K562 (cell line): ENCODE measurements around the gene COQ3. TPM values are rescaled to one million over a fixed set of nuclear protein-coding genes. Genes with fewer than 3 reads are reported as not detected.
A peak's percentile ranks its signal among the peaks of the same experiment; 100 is the strongest.

Experiments used
- AFF4 ChIP-seq: sonication (generic); formaldehyde crosslinking; IDR thresholded peaks from 2 replicates; pipeline ENCODE4 v1.8.0; 2023; ENCODE audit warnings: mild to moderate bottlenecking, missing genetic modification reagents
- BCLAF1 ChIP-seq, 2 experiments: fragments of 450-650 bp in 1 of 2; IDR thresholded peaks; 2 replicates each; pipeline ENCODE4 v1.6.1; 2011 to 2017; ENCODE audit warnings: low read depth in 2 of 2, antibody characterized with exemption in 1 of 2, borderline replicate concordance in 1 of 2, low read length in 1 of 2, mild to moderate bottlenecking in 1 of 2, mixed read lengths in 1 of 2; ENCODE audit not compliant: control insufficient read depth in 1 of 2
- CBX1 ChIP-seq: sonication (generic); IDR thresholded peaks from 2 replicates; pipeline ENCODE4 v1.6.1; 2016; ENCODE audit warnings: antibody characterized with exemption, low read depth, mild to moderate bottlenecking
- CREM ChIP-seq: IDR thresholded peaks from 2 replicates; pipeline ENCODE4 v1.6.1; 2014; ENCODE audit warnings: antibody characterized with exemption, low read depth
- CXXC5 ChIP-seq: fragments of 250-450 bp; sonication (Bioruptor Pico); IDR thresholded peaks from 2 replicates; pipeline ENCODE4 v1.8.0; 2022; ENCODE audit warnings: inconsistent platforms, mild to moderate bottlenecking, moderate library complexity
- ETV1 ChIP-seq: fragments of 450-650 bp; conservative IDR thresholded peaks from 2 replicates; pipeline ENCODE4 v1.6.1; 2016; ENCODE audit warnings: missing genetic modification characterization, control low read depth, low read depth, missing compliant biosample characterization
- EWSR1 ChIP-seq: fragments of 450-650 bp; IDR thresholded peaks from 2 replicates; pipeline ENCODE4 v1.6.1; 2018; ENCODE audit warnings: borderline replicate concordance, mild to moderate bottlenecking, low read depth, moderate library complexity; ENCODE audit not compliant: partially characterized antibody
- KDM2B ChIP-seq: fragments of 250-450 bp; sonication (Bioruptor Pico); IDR thresholded peaks from 2 replicates; pipeline ENCODE4 v1.8.0; 2021; ENCODE audit warnings: mild to moderate bottlenecking, moderate library complexity
- KDM5B ChIP-seq: fragments of 200-600 bp; sonication (generic); IDR thresholded peaks from 2 replicates; pipeline ENCODE4 v1.6.1; 2012; ENCODE audit warnings: low read depth, mild to moderate bottlenecking, moderate library complexity, low read length, control low read depth, inconsistent platforms; ENCODE audit not compliant: insufficient replicate concordance
- MED1 ChIP-seq: sonication (generic); formaldehyde crosslinking; IDR thresholded peaks from 2 replicates; pipeline ENCODE4 v1.8.1; 2023; ENCODE audit warnings: missing genetic modification reagents, borderline replicate concordance
- SIRT6 ChIP-seq: IDR thresholded peaks from one replicate; pipeline ENCODE4 v1.6.1; 2012; ENCODE audit warnings: low read depth, mild to moderate bottlenecking, control low read depth, inconsistent platforms, low read length, moderate library complexity
- ZBTB7A ChIP-seq: IDR thresholded peaks from 2 replicates; pipeline ENCODE4 v1.6.1; 2011; ENCODE audit warnings: low read depth, mild to moderate bottlenecking, low read length, moderate library complexity, borderline replicate concordance; ENCODE audit not compliant: control insufficient read depth
- ZKSCAN1 ChIP-seq: fragments of 150-350 bp; IDR thresholded peaks from 2 replicates; pipeline ENCODE4 v1.6.1; 2016; ENCODE audit warnings: low read depth, low read length
- ZNF354B ChIP-seq: fragments of 250-450 bp; sonication (Bioruptor Pico); IDR thresholded peaks from 2 replicates; pipeline ENCODE4 v1.4.0; 2020
- ZNF561 ChIP-seq: fragments of 450-650 bp; formaldehyde crosslinking; conservative IDR thresholded peaks from 2 replicates; pipeline ENCODE4 v1.4.0; 2020; ENCODE audit warnings: mild to moderate bottlenecking, moderate library complexity
- polyA plus RNA-seq, 8 experiments: library from polyadenylated mRNA; depleted of rRNA in 4 of 8; stranded (reverse) in 5 of 8; unstranded in 3 of 8; fragments of >200 nt; fragmentation: Nextera tagmentation in 2 of 8; fragmentation: Illumina TruSeq in 1 of 8; extraction: Ambion mirVana in 2 of 8; extraction: Trizol in 1 of 8; gene quantifications; 2 replicates each; pipeline versions ENCODE4 v1.2.1 to v1.2.3, GENCODE V29; 2011 to 2014; ENCODE audit warnings: inconsistent platforms in 1 of 8, missing spikeins in 1 of 8
- total RNA-seq, 7 experiments: library from RNA; depleted of rRNA in 6 of 7; stranded (reverse); fragments of >200 nt in 6 of 7; fragmentation: Illumina TruSeq in 2 of 7; extraction: Trizol in 2 of 7; gene quantifications; 2 replicates each; pipeline versions ENCODE4 v1.2.1 to v1.2.3, GENCODE V29; 2011 to 2021; ENCODE audit warnings: low replicate concordance in 1 of 7
- TF ChIP-seq, protein P1 (sequence below): fragments of 200-800 bp; sonication (Bioruptor generic); IDR thresholded peaks from 2 replicates; pipeline ENCODE4 v1.6.1; 2017; ENCODE audit warnings: missing genetic modification characterization, missing compliant biosample characterization

COQ3 gene
- total and polyA plus RNA-seq, 9 of the 15 experiments (the other 6 are each of a cell fraction or from before 2014, with no cell fraction given), result 16.9 to 137 (median 33.9) TPM

DNA sequence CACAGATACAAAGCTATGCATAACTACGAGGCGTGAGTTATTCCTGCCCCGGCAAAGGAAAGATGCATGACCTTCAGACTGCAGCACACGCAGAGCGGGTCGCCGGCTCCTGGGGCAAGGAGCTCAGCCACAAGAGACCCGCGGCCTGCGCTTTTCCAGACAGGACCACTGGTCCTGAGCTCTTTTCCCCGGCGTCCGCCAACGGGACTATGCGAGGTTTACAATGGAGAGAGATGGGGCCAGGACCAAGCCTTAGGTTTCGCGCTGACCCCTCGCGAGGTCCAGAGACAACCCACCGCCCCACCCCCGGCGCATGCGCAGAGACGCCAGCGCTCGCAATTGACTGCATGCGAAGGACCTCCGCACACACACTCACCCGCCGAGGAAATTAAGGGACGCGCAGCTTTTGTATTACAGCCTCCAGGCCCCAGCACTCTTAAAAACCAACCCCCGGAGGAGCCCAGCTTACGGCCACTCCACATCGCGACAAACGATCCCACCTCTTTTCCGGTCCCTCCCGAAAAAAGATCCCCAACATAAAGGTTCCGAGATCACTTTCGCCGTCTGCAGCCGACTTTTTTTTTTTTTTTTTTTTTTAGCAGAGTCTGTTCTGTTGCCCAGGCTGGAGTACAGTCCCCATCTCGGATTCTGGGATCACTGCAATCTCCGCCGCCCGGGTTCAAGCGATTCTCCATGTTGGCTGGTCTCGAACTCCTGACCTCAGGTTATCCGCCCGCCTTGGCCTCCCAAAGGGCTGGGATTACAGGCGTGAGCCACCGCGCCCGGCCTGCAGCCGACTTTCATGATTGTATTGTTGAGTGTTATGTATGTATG is at the start of gene COQ3 (continued):
- TF ChIP-seq BCLAF1 (IDR thresholded peaks at IDR 0.05; ENCODE audit: borderline replicate concordance in 1 of 2, control insufficient read depth in 1 of 2, low read depth in 2 of 2, low read length in 1 of 2) (peak in 1 of 2 experiments; percentile 66; a peak in 1 of 4 replicates), KDM2B (CRISPR knock-in tag) (no peak), AFF4 (CRISPR knock-in tag) (0 out of 2 replicates have a peak, but pooled peaks have one; percentile 71), ZBTB7A (peak; percentile 68; the same call in 1 of the 2 replicates), CXXC5 (CRISPR knock-in tag) (peak; percentile 70), EWSR1 (no peak), KDM5B (peak; percentile 64), ETV1 (peak; percentile 99), ZNF354B (CRISPR knock-in tag) (no peak), SIRT6 (no peak), CREM (peak; percentile 57), CBX1 (peak; percentile 60; the same call in 1 of the 2 replicates), ZKSCAN1 (no peak), ZNF561 (CRISPR knock-in tag) (no peak), MED1 (CRISPR knock-in tag) (no peak)
- TF ChIP-seq, protein P1, sequence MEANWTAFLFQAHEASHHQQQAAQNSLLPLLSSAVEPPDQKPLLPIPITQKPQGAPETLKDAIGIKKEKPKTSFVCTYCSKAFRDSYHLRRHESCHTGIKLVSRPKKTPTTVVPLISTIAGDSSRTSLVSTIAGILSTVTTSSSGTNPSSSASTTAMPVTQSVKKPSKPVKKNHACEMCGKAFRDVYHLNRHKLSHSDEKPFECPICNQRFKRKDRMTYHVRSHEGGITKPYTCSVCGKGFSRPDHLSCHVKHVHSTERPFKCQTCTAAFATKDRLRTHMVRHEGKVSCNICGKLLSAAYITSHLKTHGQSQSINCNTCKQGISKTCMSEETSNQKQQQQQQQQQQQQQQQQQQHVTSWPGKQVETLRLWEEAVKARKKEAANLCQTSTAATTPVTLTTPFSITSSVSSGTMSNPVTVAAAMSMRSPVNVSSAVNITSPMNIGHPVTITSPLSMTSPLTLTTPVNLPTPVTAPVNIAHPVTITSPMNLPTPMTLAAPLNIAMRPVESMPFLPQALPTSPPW, result peak; percentile 87
